Esophagus squamous epithelium (tissue), 4 donors: ENCODE data around the gene RPN1.

Source experiments
- POLR2A ChIP-seq, 4 donors: fragments of 450-650 bp; IDR thresholded peaks; one replicate each; pipeline ENCODE4 v1.6.1; 2017; ENCODE audit warnings: antibody characterized with exemption in 4 of 4, mild to moderate bottlenecking in 4 of 4, moderate library complexity in 3 of 4
- TF ChIP-seq, protein P1 (sequence below), 6 experiments: fragments of 450-650 bp in 4 of 6; fragments of 200-600 bp in 2 of 6; sonication (generic) in 2 of 6; IDR thresholded peaks; one replicate each; pipeline ENCODE4 v1.5.1; 2016 to 2019; ENCODE audit warnings: antibody characterized with exemption in 6 of 6, mild to moderate bottlenecking in 4 of 6, moderate library complexity in 4 of 6

DNA sequence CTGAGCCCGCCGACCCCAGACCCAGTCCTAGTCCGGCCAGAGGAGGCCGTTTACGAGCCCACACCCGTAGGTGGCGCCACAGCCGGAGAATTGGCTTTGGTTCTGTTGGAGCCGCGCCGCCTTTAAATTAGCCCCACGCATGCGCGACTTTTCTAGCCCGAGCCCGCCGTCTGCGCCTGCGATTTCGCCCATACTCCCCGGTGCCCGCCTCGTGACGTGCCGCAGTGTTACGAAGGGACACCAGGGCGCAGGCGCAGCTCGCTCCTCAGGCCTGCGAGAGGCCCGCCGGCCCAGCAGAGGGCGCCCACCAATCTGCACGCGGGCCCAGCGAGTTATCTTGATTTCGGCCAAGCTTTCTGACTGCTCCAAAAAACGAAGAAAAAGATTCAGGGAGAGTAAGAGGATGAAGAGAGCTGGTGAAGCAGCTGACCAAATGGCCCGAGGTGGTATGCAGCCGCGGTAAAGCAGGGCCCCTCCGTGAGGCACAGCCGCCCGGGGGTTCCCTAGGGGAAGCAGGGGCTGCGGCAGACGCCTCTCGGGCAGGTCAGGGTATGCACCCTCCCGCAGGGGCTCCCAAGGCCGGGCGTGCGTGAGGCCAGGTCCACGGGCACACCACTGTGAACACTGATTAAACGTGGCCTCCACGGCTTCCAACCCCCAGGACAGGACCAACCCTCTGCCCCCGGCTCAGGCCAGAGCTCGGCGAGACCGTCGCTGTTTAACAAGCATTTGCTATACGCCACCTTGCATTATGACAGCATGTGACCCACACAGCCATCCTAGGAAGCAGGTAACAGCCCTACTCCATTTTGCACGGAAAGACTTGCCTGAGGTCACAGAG is 32.8 kb downstream of the RPN1 start:
- TF ChIP-seq POLR2A (IDR thresholded peaks at IDR 0.05): no peak
- TF ChIP-seq, protein P1, sequence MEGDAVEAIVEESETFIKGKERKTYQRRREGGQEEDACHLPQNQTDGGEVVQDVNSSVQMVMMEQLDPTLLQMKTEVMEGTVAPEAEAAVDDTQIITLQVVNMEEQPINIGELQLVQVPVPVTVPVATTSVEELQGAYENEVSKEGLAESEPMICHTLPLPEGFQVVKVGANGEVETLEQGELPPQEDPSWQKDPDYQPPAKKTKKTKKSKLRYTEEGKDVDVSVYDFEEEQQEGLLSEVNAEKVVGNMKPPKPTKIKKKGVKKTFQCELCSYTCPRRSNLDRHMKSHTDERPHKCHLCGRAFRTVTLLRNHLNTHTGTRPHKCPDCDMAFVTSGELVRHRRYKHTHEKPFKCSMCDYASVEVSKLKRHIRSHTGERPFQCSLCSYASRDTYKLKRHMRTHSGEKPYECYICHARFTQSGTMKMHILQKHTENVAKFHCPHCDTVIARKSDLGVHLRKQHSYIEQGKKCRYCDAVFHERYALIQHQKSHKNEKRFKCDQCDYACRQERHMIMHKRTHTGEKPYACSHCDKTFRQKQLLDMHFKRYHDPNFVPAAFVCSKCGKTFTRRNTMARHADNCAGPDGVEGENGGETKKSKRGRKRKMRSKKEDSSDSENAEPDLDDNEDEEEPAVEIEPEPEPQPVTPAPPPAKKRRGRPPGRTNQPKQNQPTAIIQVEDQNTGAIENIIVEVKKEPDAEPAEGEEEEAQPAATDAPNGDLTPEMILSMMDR (IDR thresholded peaks at IDR 0.05): peak; percentile 92 to 100 (median 97)
